Trophoblast cell (in vitro differentiated cells and primary cell): ENCODE data around the gene CACNA1D.

Experiments
- DNase-seq, 2 donors: peaks; one replicate each; pipeline ENCODE4 v3.0.0-alpha.2; 2016
- H2AFZ ChIP-seq: 2 replicates; pipeline ENCODE4 v1.6.1; 2013; ENCODE audit warnings: low read length, moderate library complexity, mild to moderate bottlenecking; ENCODE audit not compliant: insufficient read depth, poor library complexity
- H2AK5ac ChIP-seq: 2 replicates; pipeline ENCODE4 v1.6.1; 2013; ENCODE audit warnings: mild to moderate bottlenecking, low read length
- H2BK120ac ChIP-seq: 2 replicates; pipeline ENCODE4 v1.6.1; 2013; ENCODE audit warnings: low read length, mild to moderate bottlenecking, moderate library complexity; ENCODE audit not compliant: insufficient read depth, poor library complexity
- H2BK12ac ChIP-seq: 2 replicates; pipeline ENCODE4 v1.6.1; 2013; ENCODE audit warnings: mild to moderate bottlenecking, low read length, moderate library complexity
- H2BK5ac ChIP-seq: 2 replicates; pipeline ENCODE4 v1.6.1; 2013; ENCODE audit warnings: low read length, low read depth, moderate library complexity, mild to moderate bottlenecking; ENCODE audit not compliant: poor library complexity
- H3K14ac ChIP-seq: 2 replicates; pipeline ENCODE4 v1.6.1; 2013; ENCODE audit warnings: mild to moderate bottlenecking, low read length
- H3K18ac ChIP-seq: 2 replicates; pipeline ENCODE4 v1.6.1; 2013; ENCODE audit warnings: mild to moderate bottlenecking, low read length
- H3K23ac ChIP-seq: 2 replicates; pipeline ENCODE4 v1.6.1; 2013; ENCODE audit warnings: low read length
- H3K27ac ChIP-seq: 2 replicates; pipeline ENCODE4 v1.5.1; 2013; ENCODE audit warnings: low read depth, mild to moderate bottlenecking, inconsistent platforms, low read length, moderate library complexity
- H3K27me3 ChIP-seq: 2 replicates; pipeline ENCODE4 v1.6.1; 2013; ENCODE audit warnings: inconsistent platforms, mild to moderate bottlenecking, low read length, moderate library complexity; ENCODE audit not compliant: insufficient read depth
- H3K36me3 ChIP-seq, 2 experiments: 1 replicate in 1 of 2; 2 replicates in 1 of 2; pipeline ENCODE4 v1.6.1; 2013; ENCODE audit warnings: low read length in 2 of 2, mild to moderate bottlenecking in 2 of 2, moderate library complexity in 1 of 2; ENCODE audit not compliant: insufficient read depth in 2 of 2, control insufficient read depth in 1 of 2
- H3K4ac ChIP-seq: 2 replicates; pipeline ENCODE4 v1.6.1; 2013; ENCODE audit warnings: low read depth, mild to moderate bottlenecking, low read length, moderate library complexity
- H3K4me1 ChIP-seq, 2 experiments: 1 replicate in 1 of 2; 2 replicates in 1 of 2; pipeline ENCODE4 v1.6.1; 2013; ENCODE audit warnings: low read length in 2 of 2, mild to moderate bottlenecking in 2 of 2, moderate library complexity in 1 of 2; ENCODE audit not compliant: insufficient read depth in 2 of 2, control insufficient read depth in 1 of 2
- H3K4me2 ChIP-seq: 2 replicates; pipeline ENCODE4 v1.6.1; 2013; ENCODE audit warnings: inconsistent platforms, mild to moderate bottlenecking, low read length, moderate library complexity
- H3K4me3 ChIP-seq: 2 replicates; pipeline ENCODE4 v1.5.1; 2013; ENCODE audit warnings: mild to moderate bottlenecking, low read depth, low read length, inconsistent platforms
- H3K79me1 ChIP-seq: one replicate; pipeline ENCODE4 v1.6.1; 2013; ENCODE audit warnings: low read length
- H3K79me2 ChIP-seq: 2 replicates; pipeline ENCODE4 v1.6.1; 2013; ENCODE audit warnings: low read length, mild to moderate bottlenecking; ENCODE audit not compliant: control insufficient read depth, insufficient read depth, poor library complexity
- H3K9ac ChIP-seq: 2 replicates; pipeline ENCODE4 v1.6.1; 2013; ENCODE audit warnings: mild to moderate bottlenecking, low read length
- H3K9me3 ChIP-seq: 2 replicates; pipeline ENCODE4 v1.6.1; 2013; ENCODE audit warnings: low read depth, mild to moderate bottlenecking, control low read depth, inconsistent platforms, low read length; ENCODE audit not compliant: insufficient read depth
- H4K12ac ChIP-seq: 2 replicates; pipeline ENCODE4 v1.6.1; 2013; ENCODE audit warnings: low read depth, mild to moderate bottlenecking, low read length, moderate library complexity
- H4K8ac ChIP-seq: 2 replicates; pipeline ENCODE4 v1.6.1; 2013; ENCODE audit warnings: low read depth, mild to moderate bottlenecking, low read length, moderate library complexity
- H4K91ac ChIP-seq: one replicate; pipeline ENCODE4 v1.6.1; 2013; ENCODE audit warnings: low read depth, mild to moderate bottlenecking, low read length, moderate library complexity
- WGBS: extraction: QIAGEN DNeasy Blood & Tissue Kit; methylation state at CpG from one replicate; pipeline ENCODE4 v1.1.7; 2013; ENCODE audit warnings: missing lambda C conversion rate; ENCODE audit not compliant: insufficient read length, insufficient coverage; ENCODE audit errors: extremely low coverage; 5-methylcytosine and 5-hydroxymethylcytosine counted together

CACNA1D gene

DNA sequence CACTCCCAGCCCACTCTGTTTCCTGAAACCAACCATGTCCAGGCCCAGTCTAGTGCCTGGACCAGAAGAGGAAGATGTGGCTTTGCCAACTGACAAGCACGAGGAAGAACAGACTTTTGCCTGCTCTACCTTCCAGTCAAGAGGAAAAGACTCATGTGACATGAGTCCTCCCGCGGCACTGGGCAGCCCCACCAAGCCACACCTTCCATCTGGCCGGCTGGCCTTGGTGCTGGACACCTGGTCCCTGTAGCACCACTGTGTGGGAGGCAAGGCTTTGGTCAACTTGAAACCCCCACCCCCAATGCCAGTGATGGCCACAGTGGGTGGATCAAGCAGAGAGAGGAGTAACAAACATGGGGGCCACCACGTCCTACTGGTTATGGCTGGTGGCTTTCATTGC, 339.3 kb downstream of the CACNA1D start:
- Histone ChIP-seq H2BK5ac (no peak overlapping the region), H2BK12ac (no peak overlapping the region), H3K4me2 (no peak overlapping the region), H3K4ac (no peak overlapping the region), H4K12ac (no peak overlapping the region), H3K9ac (no peak overlapping the region), H2BK120ac (no peak overlapping the region), H3K18ac (no peak overlapping the region), H4K91ac (no peak overlapping the region), H3K23ac (no peak overlapping the region), H2AK5ac (no peak overlapping the region), H3K79me1 (no peaks in the 10 kb centered on the region), H3K27me3 (no peaks in the 10 kb centered on the region), H3K4me1 (no peaks in the 10 kb centered on the region), H3K36me3 (no peaks in the 10 kb centered on the region), H2AFZ (no peak overlapping the region), H3K4me3 (no peak overlapping the region), H3K14ac (no peak overlapping the region), H4K8ac (no peak overlapping the region), H3K9me3 (peaks cover 4% of the 10 kb centered on the region), H3K27ac (no peak overlapping the region), H3K79me2 (no peaks in the 10 kb centered on the region)
- WGBS = no CpG with 5 or more reads among the region's 5 CpGs
- DNase-seq = no peak

DNA sequence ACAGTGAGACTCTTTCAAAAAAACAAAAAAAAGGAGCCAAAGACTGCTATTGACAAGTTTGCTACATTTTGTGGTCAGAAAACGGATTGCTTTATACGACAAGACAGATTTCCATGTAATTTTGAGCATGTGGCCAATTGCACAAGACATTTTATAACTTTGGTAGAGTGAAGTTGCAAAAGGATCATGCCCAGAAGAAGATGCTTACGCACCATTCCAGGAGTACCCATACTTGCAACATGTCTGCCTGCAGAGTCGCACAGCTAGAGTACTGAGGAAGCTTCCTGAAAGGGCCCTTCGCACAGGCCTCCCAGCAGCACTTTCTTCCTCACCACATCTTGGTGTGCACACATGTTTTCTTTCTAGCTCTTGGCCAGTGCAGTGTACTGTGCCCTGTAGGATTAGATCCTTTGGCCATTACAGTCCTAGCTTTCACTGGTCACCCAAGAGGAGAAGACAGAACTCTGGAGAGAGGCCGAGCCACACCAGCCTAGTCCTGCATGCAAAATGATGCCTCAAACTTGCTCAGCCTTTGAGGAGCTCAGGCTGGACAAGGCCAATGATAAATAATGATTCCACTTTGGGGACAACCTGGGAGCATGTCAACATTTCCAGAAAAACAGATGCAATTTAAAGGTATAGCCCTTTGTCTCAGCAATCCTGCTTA, 340.2 kb downstream of the CACNA1D start:
- Histone ChIP-seq H2BK120ac (no peak overlapping the region), H3K18ac (no peak overlapping the region), H3K79me2 (no peaks in the 10 kb centered on the region), H3K4me3 (no peak overlapping the region), H2BK5ac (no peak overlapping the region), H3K79me1 (no peaks in the 10 kb centered on the region), H4K8ac (no peak overlapping the region), H3K27ac (no peak overlapping the region), H3K27me3 (no peaks in the 10 kb centered on the region), H3K4ac (no peak overlapping the region), H3K36me3 (no peaks in the 10 kb centered on the region), H4K91ac (no peak overlapping the region), H2BK12ac (no peak overlapping the region), H3K4me1 (no peaks in the 10 kb centered on the region), H4K12ac (no peak overlapping the region), H3K14ac (no peak overlapping the region), H3K9ac (no peak overlapping the region), H3K4me2 (no peak overlapping the region), H3K9me3 (peaks cover 4% of the 10 kb centered on the region), H2AFZ (no peak overlapping the region), H3K23ac (no peak overlapping the region), H2AK5ac (no peak overlapping the region)
- peak in 1 of 2 donors; percentile 4 for DNase-seq
- no CpG with 5 or more reads among the region's 6 CpGs for WGBS

DNA sequence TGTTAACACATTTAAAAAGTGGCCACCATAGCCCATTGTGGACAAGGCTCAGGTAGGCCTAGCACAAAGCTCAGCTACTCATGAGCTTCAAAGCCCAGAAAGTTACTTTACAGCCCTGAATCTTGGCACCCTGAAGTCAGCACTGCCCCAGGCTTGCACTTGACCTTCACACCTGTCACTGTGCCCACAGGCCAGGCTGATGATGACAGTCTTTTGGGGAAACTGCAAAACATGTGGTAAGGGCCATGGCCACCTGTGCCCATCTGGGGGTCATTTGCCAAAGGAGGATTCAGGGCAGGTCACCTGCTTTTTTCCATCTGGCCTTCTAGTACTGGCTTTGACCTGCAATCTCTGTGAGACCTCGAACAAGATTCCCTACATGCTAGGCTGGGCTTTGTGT, 340.8 kb downstream of the CACNA1D start:
- no peak overlapping the region for H3K18ac ChIP-seq
- no peak for DNase-seq
- H3K4me2 ChIP-seq = no peak overlapping the region
- no peak overlapping the region for H2AFZ ChIP-seq
- H3K79me1 ChIP-seq = no peaks in the 10 kb centered on the region
- H4K12ac ChIP-seq = no peak overlapping the region
- no peaks in the 10 kb centered on the region for H3K27me3 ChIP-seq
- no peak overlapping the region for H3K4me3 ChIP-seq
- no peak overlapping the region for H2BK120ac ChIP-seq
- no peak overlapping the region for H2AK5ac ChIP-seq
- no peaks in the 10 kb centered on the region for H3K36me3 ChIP-seq
- H4K91ac ChIP-seq = no peak overlapping the region
- H3K23ac ChIP-seq = no peak overlapping the region
- no peak overlapping the region for H4K8ac ChIP-seq
- no peaks in the 10 kb centered on the region for H3K79me2 ChIP-seq
- WGBS = no CpG with 5 or more reads among the region's 1 CpG
- H3K4ac ChIP-seq = no peak overlapping the region
- H3K9me3 ChIP-seq = peaks cover 4% of the 10 kb centered on the region
- H3K14ac ChIP-seq = no peak overlapping the region
- H2BK12ac ChIP-seq = no peak overlapping the region
- no peak overlapping the region for H3K9ac ChIP-seq
- H3K27ac ChIP-seq = no peak overlapping the region
- no peaks in the 10 kb centered on the region for H3K4me1 ChIP-seq
- no peak overlapping the region for H2BK5ac ChIP-seq

GRCh38 chr3:53836084-53836872, 341.9 kb downstream of the CACNA1D start:
- Histone ChIP-seq H3K9me3 (peaks cover 4% of the 10 kb centered on the region), H3K27me3 (no peaks in the 10 kb centered on the region)

More at GRCh38 chr3:53836084-53836872, 341.9 kb downstream of the CACNA1D start:
- H3K4me2 ChIP-seq = no peak overlapping the region
- H2BK12ac ChIP-seq = no peak overlapping the region
- H4K91ac ChIP-seq = no peak overlapping the region
- no peak overlapping the region for H2BK120ac ChIP-seq
- H3K27ac ChIP-seq = no peak overlapping the region
- H2BK5ac ChIP-seq = no peak overlapping the region
- no peaks in the 10 kb centered on the region for H3K36me3 ChIP-seq
- H4K12ac ChIP-seq = no peak overlapping the region
- no CpG with 5 or more reads among the region's 9 CpGs for WGBS
- no peak overlapping the region for H3K4ac ChIP-seq
- no peak overlapping the region for H2AK5ac ChIP-seq
- no peak overlapping the region for H3K23ac ChIP-seq
- no peaks in the 10 kb centered on the region for H3K79me1 ChIP-seq
- no peak overlapping the region for H3K18ac ChIP-seq
- no peaks in the 10 kb centered on the region for H3K79me2 ChIP-seq
- no peak for DNase-seq
- H4K8ac ChIP-seq = no peak overlapping the region
- H3K4me3 ChIP-seq = peak overlapping the region; percentile 27
- no peaks in the 10 kb centered on the region for H3K4me1 ChIP-seq
- no peak overlapping the region for H3K14ac ChIP-seq
- no peak overlapping the region for H2AFZ ChIP-seq
- H3K9ac ChIP-seq = no peak overlapping the region
